NCI-H2196 (cell line): ENCODE results near the gene NF1.
"Not testable (repeated sequence)": the region's sequence is repeated elsewhere in the genome, so short reads cannot be mapped to it uniquely, and the experiment has no call there.

Source experiments
- DNase-seq: peaks from one replicate; lab custom pipeline; 2025; ENCODE audit not compliant: unreplicated experiment; lab: John Stamatoyannopoulos, UW

NF1 gene

GRCh38 chr17:31172388-31172787, 77.6 kb downstream of the NF1 start:
- no peak for DNase-seq

GRCh38 chr17:31174215-31174614, 79.4 kb downstream of the NF1 start:
- no peak for DNase-seq

GRCh38 chr17:31175237-31175636, 80.5 kb downstream of the NF1 start:
- no peak for DNase-seq

GRCh38 chr17:31176143-31176542, 81.4 kb downstream of the NF1 start:
- DNase-seq, result not testable (repeated sequence)

GRCh38 chr17:31178951-31179350, 84.2 kb downstream of the NF1 start:
- not testable (repeated sequence) for DNase-seq

- no peak for DNase-seq
Observed at GRCh38 chr17:31195305-31195704, 100.5 kb downstream of the NF1 start.

- DNase-seq, result no peak
Observed at GRCh38 chr17:31198026-31198425, 103.2 kb downstream of the NF1 start.

GRCh38 chr17:31198666-31199065, 103.9 kb downstream of the NF1 start:
- not testable (repeated sequence) for DNase-seq

GRCh38 chr17:31200287-31200686, 105.5 kb downstream of the NF1 start:
- no peak for DNase-seq

- DNase-seq, result no peak
Observed at GRCh38 chr17:31202968-31203367, 108.2 kb downstream of the NF1 start.

- DNase-seq, result no peak
Observed at GRCh38 chr17:31211352-31212012, 116.7 kb downstream of the NF1 start.

- peak; percentile 35 for DNase-seq
Observed at GRCh38 chr17:31216031-31216751, 121.4 kb downstream of the NF1 start.

- DNase-seq, result no peak
Observed at GRCh38 chr17:31224366-31224765, 129.6 kb downstream of the NF1 start.

- no peak for DNase-seq
Observed at GRCh38 chr17:31225831-31226230, 131.1 kb downstream of the NF1 start.

GRCh38 chr17:31226373-31226772, 131.6 kb downstream of the NF1 start:
- DNase-seq, result no peak

GRCh38 chr17:31226950-31227349, 132.2 kb downstream of the NF1 start:
- DNase-seq, result no peak

- DNase-seq, result no peak
Observed at GRCh38 chr17:31231852-31232251, 137.1 kb downstream of the NF1 start.

- no peak for DNase-seq
Observed at GRCh38 chr17:31235110-31235509, 140.3 kb downstream of the NF1 start.

GRCh38 chr17:31236137-31236536, 141.4 kb downstream of the NF1 start:
- no peak for DNase-seq

- no peak for DNase-seq
Observed at GRCh38 chr17:31236712-31237111, 141.9 kb downstream of the NF1 start.

GRCh38 chr17:31241116-31241515, 146.3 kb downstream of the NF1 start:
- DNase-seq, result no peak

- DNase-seq, result no peak
Observed at GRCh38 chr17:31248986-31249834, 154.4 kb downstream of the NF1 start.
